Osteoblast (primary cell): ENCODE results near the gene MVD. TPM values are rescaled to one million over a fixed set of nuclear protein-coding genes. Genes with fewer than 3 reads are reported as not detected.

Experiments
- DNase-seq: peaks from one replicate; pipeline ENCODE4 v3.0.0; 2011; ENCODE audit warnings: low spot score, mixed read lengths; ENCODE audit not compliant: insufficient read length; ENCODE audit errors: missing footprints
- H2AFZ ChIP-seq: 2 replicates; pipeline ENCODE4 v1.6.0; 2011; ENCODE audit warnings: mild to moderate bottlenecking, low read length
- H3K27ac ChIP-seq: 2 replicates; pipeline ENCODE4 v1.5.1; 2011; ENCODE audit warnings: mild to moderate bottlenecking, low read depth, low read length, moderate library complexity
- H3K27me3 ChIP-seq: 2 replicates; pipeline ENCODE4 v1.6.0; 2012; ENCODE audit warnings: mild to moderate bottlenecking, control low read depth, inconsistent platforms, low read length, moderate library complexity; ENCODE audit not compliant: insufficient read depth
- H3K36me3 ChIP-seq: 2 replicates; pipeline ENCODE4 v1.5.1; 2011; ENCODE audit warnings: mild to moderate bottlenecking, low read length, control low read depth, moderate library complexity; ENCODE audit not compliant: insufficient read depth
- H3K4me1 ChIP-seq: 2 replicates; pipeline ENCODE4 v1.5.1; 2011; ENCODE audit warnings: mild to moderate bottlenecking, low read length, control low read depth, moderate library complexity; ENCODE audit not compliant: insufficient read depth
- H3K4me2 ChIP-seq: 2 replicates; pipeline ENCODE4 v1.6.0; 2011; ENCODE audit warnings: mild to moderate bottlenecking, low read length; ENCODE audit not compliant: insufficient read depth
- H3K4me3 ChIP-seq: fragments of 200-600 bp; sonication (generic); 3 replicates; pipeline ENCODE4 v1.5.1; 2012; ENCODE audit warnings: mild to moderate bottlenecking, low read length, inconsistent platforms; ENCODE audit not compliant: insufficient read depth
- H3K79me2 ChIP-seq: 2 replicates; pipeline ENCODE4 v1.6.0; 2012; ENCODE audit warnings: mild to moderate bottlenecking, low read length, control low read depth, inconsistent platforms; ENCODE audit not compliant: insufficient read depth
- H3K9me3 ChIP-seq: 2 replicates; pipeline ENCODE4 v1.5.1; 2011; ENCODE audit warnings: low read depth, low read length, control low read depth
- H4K20me1 ChIP-seq: 2 replicates; pipeline ENCODE4 v1.6.0; 2012; ENCODE audit warnings: mild to moderate bottlenecking, low read length, control low read depth; ENCODE audit not compliant: insufficient read depth
- CTCF ChIP-seq: IDR thresholded peaks from 2 replicates; pipeline ENCODE4 v1.5.1; 2011; ENCODE audit warnings: mild to moderate bottlenecking, low read depth, low read length, moderate library complexity; ENCODE audit errors: extremely low read depth
- total RNA-seq: library from RNA; depleted of rRNA; stranded (reverse); fragments of >200 nt; gene quantifications from 2 replicates; pipeline ENCODE4 v1.2.3, GENCODE V29; 2012

MVD gene
- total RNA-seq, 1 donor: 67.3 TPM

GRCh38 chr16:88701581-88702370 lies 38.9 kb upstream of the MVD start:
- peaks cover 21% of the 10 kb centered on the region for H3K4me1 ChIP-seq
- H3K27ac ChIP-seq: peak overlapping the region; percentile 53
- no peak for DNase-seq
- peaks cover 55% of the 10 kb centered on the region for H3K79me2 ChIP-seq
- peaks cover 15% of the 10 kb centered on the region for H3K36me3 ChIP-seq
- H3K27me3 ChIP-seq: no peaks in the 10 kb centered on the region
- TF ChIP-seq CTCF: no peak
- no peaks in the 10 kb centered on the region for H3K9me3 ChIP-seq
- peak overlapping the region; percentile 52 for H3K4me3 ChIP-seq
- peaks cover 6% of the 10 kb centered on the region for H4K20me1 ChIP-seq
- H3K4me2 ChIP-seq: peak overlapping the region; percentile 75
- no peak overlapping the region for H2AFZ ChIP-seq

GRCh38 chr16:88700636-88701482 lies 38.0 kb upstream of the MVD start:
- peak; percentile 100 for DNase-seq
- Histone ChIP-seq H3K4me1 (peaks cover 20% of the 10 kb centered on the region), H3K9me3 (no peaks in the 10 kb centered on the region), H3K36me3 (peaks cover 16% of the 10 kb centered on the region), H4K20me1 (peaks cover 6% of the 10 kb centered on the region), H3K4me3 (peak overlapping the region; percentile 58), H3K79me2 (peaks cover 50% of the 10 kb centered on the region), H3K4me2 (peak overlapping the region; percentile 75), H3K27ac (peak overlapping the region; percentile 79), H2AFZ (peak overlapping the region; percentile 56), H3K27me3 (no peaks in the 10 kb centered on the region)
- no peak for TF ChIP-seq CTCF

GRCh38 chr16:88700322-88700635 lies 37.4 kb upstream of the MVD start:
- Histone ChIP-seq H3K27ac (peak overlapping the region; percentile 79), H3K9me3 (no peaks in the 10 kb centered on the region), H3K36me3 (peaks cover 16% of the 10 kb centered on the region), H2AFZ (no peak overlapping the region), H3K4me1 (peaks cover 18% of the 10 kb centered on the region), H3K4me2 (peak overlapping the region; percentile 75), H3K79me2 (peaks cover 45% of the 10 kb centered on the region), H3K27me3 (no peaks in the 10 kb centered on the region), H4K20me1 (peaks cover 5% of the 10 kb centered on the region), H3K4me3 (no peak overlapping the region)
- DNase-seq: no peak
- TF ChIP-seq CTCF: no peak

GRCh38 chr16:88699180-88699579 lies 36.3 kb upstream of the MVD start:
- no peak overlapping the region for H3K4me3 ChIP-seq
- H3K79me2 ChIP-seq: peaks cover 34% of the 10 kb centered on the region
- no peak for TF ChIP-seq CTCF
- no peak for DNase-seq
- no peaks in the 10 kb centered on the region for H3K9me3 ChIP-seq
- peaks cover 16% of the 10 kb centered on the region for H3K36me3 ChIP-seq
- no peaks in the 10 kb centered on the region for H4K20me1 ChIP-seq
- no peaks in the 10 kb centered on the region for H3K27me3 ChIP-seq
- no peak overlapping the region for H3K27ac ChIP-seq
- H3K4me2 ChIP-seq: no peak overlapping the region
- H3K4me1 ChIP-seq: peaks cover 12% of the 10 kb centered on the region
- H2AFZ ChIP-seq: no peak overlapping the region
